ENCODE measurements around the gene IL22.

DNA sequence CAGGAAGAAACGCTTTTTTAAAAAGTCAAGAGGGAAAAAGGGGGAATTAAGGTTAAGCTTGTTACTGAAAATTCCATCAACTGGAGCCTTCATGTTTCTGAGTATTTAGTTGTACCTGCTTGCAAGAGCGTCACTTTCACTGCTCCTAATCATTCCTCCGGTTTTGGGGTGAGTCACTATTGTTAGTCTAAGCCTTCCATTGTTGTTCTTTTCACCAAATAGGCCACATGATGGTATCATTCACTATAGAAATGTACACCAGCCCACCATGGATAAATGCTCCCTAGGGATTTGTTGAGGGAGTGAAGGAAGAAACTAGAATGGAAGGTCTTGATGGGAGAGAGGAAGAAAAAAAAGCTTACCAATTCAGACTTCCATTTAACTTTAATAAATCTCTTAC, 3.0 kb downstream of the IL22 start:
- TF ChIP-seq, protein P1, sequence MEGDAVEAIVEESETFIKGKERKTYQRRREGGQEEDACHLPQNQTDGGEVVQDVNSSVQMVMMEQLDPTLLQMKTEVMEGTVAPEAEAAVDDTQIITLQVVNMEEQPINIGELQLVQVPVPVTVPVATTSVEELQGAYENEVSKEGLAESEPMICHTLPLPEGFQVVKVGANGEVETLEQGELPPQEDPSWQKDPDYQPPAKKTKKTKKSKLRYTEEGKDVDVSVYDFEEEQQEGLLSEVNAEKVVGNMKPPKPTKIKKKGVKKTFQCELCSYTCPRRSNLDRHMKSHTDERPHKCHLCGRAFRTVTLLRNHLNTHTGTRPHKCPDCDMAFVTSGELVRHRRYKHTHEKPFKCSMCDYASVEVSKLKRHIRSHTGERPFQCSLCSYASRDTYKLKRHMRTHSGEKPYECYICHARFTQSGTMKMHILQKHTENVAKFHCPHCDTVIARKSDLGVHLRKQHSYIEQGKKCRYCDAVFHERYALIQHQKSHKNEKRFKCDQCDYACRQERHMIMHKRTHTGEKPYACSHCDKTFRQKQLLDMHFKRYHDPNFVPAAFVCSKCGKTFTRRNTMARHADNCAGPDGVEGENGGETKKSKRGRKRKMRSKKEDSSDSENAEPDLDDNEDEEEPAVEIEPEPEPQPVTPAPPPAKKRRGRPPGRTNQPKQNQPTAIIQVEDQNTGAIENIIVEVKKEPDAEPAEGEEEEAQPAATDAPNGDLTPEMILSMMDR (IDR thresholded peaks at IDR 0.05) = no peak
- TF ChIP-seq POLR2A (IDR thresholded peaks at IDR 0.05) (no peak), POLR2AphosphoS5 (IDR thresholded peaks at IDR 0.05) (no peak), EP300 (IDR thresholded peaks at IDR 0.05) (no peak)

Measured in suprapubic skin (tissue), 4 donors.